Trophoblast cell (in vitro differentiated cells and primary cell): ENCODE data around the gene ARHGAP26.
"Not testable (repeated sequence)": the region's sequence is repeated elsewhere in the genome, so short reads cannot be mapped to it uniquely, and the experiment has no call there.

Experiments used
- DNase-seq, 2 donors: peaks; one replicate each; pipeline ENCODE4 v3.0.0-alpha.2; 2016
- H2AFZ ChIP-seq: 2 replicates; pipeline ENCODE4 v1.6.1; 2013; ENCODE audit warnings: low read length, moderate library complexity, mild to moderate bottlenecking; ENCODE audit not compliant: insufficient read depth, poor library complexity
- H2AK5ac ChIP-seq: 2 replicates; pipeline ENCODE4 v1.6.1; 2013; ENCODE audit warnings: mild to moderate bottlenecking, low read length
- H2BK120ac ChIP-seq: 2 replicates; pipeline ENCODE4 v1.6.1; 2013; ENCODE audit warnings: low read length, mild to moderate bottlenecking, moderate library complexity; ENCODE audit not compliant: insufficient read depth, poor library complexity
- H2BK12ac ChIP-seq: 2 replicates; pipeline ENCODE4 v1.6.1; 2013; ENCODE audit warnings: mild to moderate bottlenecking, low read length, moderate library complexity
- H2BK5ac ChIP-seq: 2 replicates; pipeline ENCODE4 v1.6.1; 2013; ENCODE audit warnings: low read length, low read depth, moderate library complexity, mild to moderate bottlenecking; ENCODE audit not compliant: poor library complexity
- H3K14ac ChIP-seq: 2 replicates; pipeline ENCODE4 v1.6.1; 2013; ENCODE audit warnings: mild to moderate bottlenecking, low read length
- H3K18ac ChIP-seq: 2 replicates; pipeline ENCODE4 v1.6.1; 2013; ENCODE audit warnings: mild to moderate bottlenecking, low read length
- H3K23ac ChIP-seq: 2 replicates; pipeline ENCODE4 v1.6.1; 2013; ENCODE audit warnings: low read length
- H3K27ac ChIP-seq: 2 replicates; pipeline ENCODE4 v1.5.1; 2013; ENCODE audit warnings: low read depth, mild to moderate bottlenecking, inconsistent platforms, low read length, moderate library complexity
- H3K27me3 ChIP-seq: 2 replicates; pipeline ENCODE4 v1.6.1; 2013; ENCODE audit warnings: inconsistent platforms, mild to moderate bottlenecking, low read length, moderate library complexity; ENCODE audit not compliant: insufficient read depth
- H3K36me3 ChIP-seq, 2 experiments: 1 replicate in 1 of 2; 2 replicates in 1 of 2; pipeline ENCODE4 v1.6.1; 2013; ENCODE audit warnings: low read length in 2 of 2, mild to moderate bottlenecking in 2 of 2, moderate library complexity in 1 of 2; ENCODE audit not compliant: insufficient read depth in 2 of 2, control insufficient read depth in 1 of 2
- H3K4ac ChIP-seq: 2 replicates; pipeline ENCODE4 v1.6.1; 2013; ENCODE audit warnings: low read depth, mild to moderate bottlenecking, low read length, moderate library complexity
- H3K4me1 ChIP-seq, 2 experiments: 1 replicate in 1 of 2; 2 replicates in 1 of 2; pipeline ENCODE4 v1.6.1; 2013; ENCODE audit warnings: low read length in 2 of 2, mild to moderate bottlenecking in 2 of 2, moderate library complexity in 1 of 2; ENCODE audit not compliant: insufficient read depth in 2 of 2, control insufficient read depth in 1 of 2
- H3K4me2 ChIP-seq: 2 replicates; pipeline ENCODE4 v1.6.1; 2013; ENCODE audit warnings: inconsistent platforms, mild to moderate bottlenecking, low read length, moderate library complexity
- H3K4me3 ChIP-seq: 2 replicates; pipeline ENCODE4 v1.5.1; 2013; ENCODE audit warnings: mild to moderate bottlenecking, low read depth, low read length, inconsistent platforms
- H3K79me1 ChIP-seq: one replicate; pipeline ENCODE4 v1.6.1; 2013; ENCODE audit warnings: low read length
- H3K79me2 ChIP-seq: 2 replicates; pipeline ENCODE4 v1.6.1; 2013; ENCODE audit warnings: low read length, mild to moderate bottlenecking; ENCODE audit not compliant: control insufficient read depth, insufficient read depth, poor library complexity
- H3K9ac ChIP-seq: 2 replicates; pipeline ENCODE4 v1.6.1; 2013; ENCODE audit warnings: mild to moderate bottlenecking, low read length
- H3K9me3 ChIP-seq: 2 replicates; pipeline ENCODE4 v1.6.1; 2013; ENCODE audit warnings: low read depth, mild to moderate bottlenecking, control low read depth, inconsistent platforms, low read length; ENCODE audit not compliant: insufficient read depth
- H4K12ac ChIP-seq: 2 replicates; pipeline ENCODE4 v1.6.1; 2013; ENCODE audit warnings: low read depth, mild to moderate bottlenecking, low read length, moderate library complexity
- H4K8ac ChIP-seq: 2 replicates; pipeline ENCODE4 v1.6.1; 2013; ENCODE audit warnings: low read depth, mild to moderate bottlenecking, low read length, moderate library complexity
- H4K91ac ChIP-seq: one replicate; pipeline ENCODE4 v1.6.1; 2013; ENCODE audit warnings: low read depth, mild to moderate bottlenecking, low read length, moderate library complexity
- WGBS: extraction: QIAGEN DNeasy Blood & Tissue Kit; methylation state at CpG from one replicate; pipeline ENCODE4 v1.1.7; 2013; ENCODE audit warnings: missing lambda C conversion rate; ENCODE audit not compliant: insufficient read length, insufficient coverage; ENCODE audit errors: extremely low coverage; 5-methylcytosine and 5-hydroxymethylcytosine counted together

Gene ARHGAP26

DNA sequence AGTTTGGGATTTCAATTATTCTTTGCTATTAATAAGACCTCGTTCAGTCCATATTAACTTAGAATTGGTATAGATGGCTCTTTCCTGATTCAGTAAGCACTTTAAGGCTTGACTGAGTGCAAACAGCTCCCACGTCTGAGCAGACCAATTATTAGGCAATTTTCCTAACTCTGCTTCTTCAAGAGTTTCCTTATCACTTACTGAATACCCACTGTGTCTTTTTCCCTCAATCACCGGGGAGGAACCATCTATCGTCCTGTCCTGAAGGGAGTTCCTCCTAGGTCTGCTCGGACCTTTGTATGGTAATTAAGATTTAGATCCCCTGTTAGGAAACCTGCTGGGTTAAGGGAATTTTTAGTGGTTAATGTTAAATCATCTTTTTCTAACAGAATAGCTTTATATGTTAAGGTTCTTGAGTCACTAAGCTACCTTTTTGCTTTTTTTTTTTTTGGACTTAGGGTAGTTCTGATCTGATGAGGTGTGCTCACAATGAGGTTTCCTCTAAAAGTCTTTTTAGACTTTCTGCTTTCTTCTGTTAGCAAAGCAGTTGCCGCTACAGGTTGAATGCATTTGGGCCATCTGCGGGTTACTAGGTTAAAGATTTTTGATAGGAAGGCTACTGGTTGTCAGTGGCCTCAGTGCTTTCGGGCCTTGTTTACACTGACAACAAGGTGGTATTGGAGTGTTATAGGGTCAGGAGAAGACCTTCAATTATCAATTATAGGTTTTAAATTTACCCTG is 322.7 kb downstream of the ARHGAP26 start:
- H3K27me3 ChIP-seq, H3K27ac ChIP-seq, H2BK120ac ChIP-seq, H3K4ac ChIP-seq, H3K9me3 ChIP-seq, H2AK5ac ChIP-seq, H3K4me2 ChIP-seq, H3K23ac ChIP-seq, H3K9ac ChIP-seq, H3K36me3 ChIP-seq, H3K79me2 ChIP-seq, H2BK12ac ChIP-seq, H3K14ac ChIP-seq, H4K91ac ChIP-seq, H3K79me1 ChIP-seq, H4K8ac ChIP-seq, H2AFZ ChIP-seq, H2BK5ac ChIP-seq, DNase-seq, H3K4me3 ChIP-seq, H3K4me1 ChIP-seq, H4K12ac ChIP-seq, H3K18ac ChIP-seq: not testable (repeated sequence)
- no CpG with 5 or more reads among the region's 8 CpGs for WGBS

DNA sequence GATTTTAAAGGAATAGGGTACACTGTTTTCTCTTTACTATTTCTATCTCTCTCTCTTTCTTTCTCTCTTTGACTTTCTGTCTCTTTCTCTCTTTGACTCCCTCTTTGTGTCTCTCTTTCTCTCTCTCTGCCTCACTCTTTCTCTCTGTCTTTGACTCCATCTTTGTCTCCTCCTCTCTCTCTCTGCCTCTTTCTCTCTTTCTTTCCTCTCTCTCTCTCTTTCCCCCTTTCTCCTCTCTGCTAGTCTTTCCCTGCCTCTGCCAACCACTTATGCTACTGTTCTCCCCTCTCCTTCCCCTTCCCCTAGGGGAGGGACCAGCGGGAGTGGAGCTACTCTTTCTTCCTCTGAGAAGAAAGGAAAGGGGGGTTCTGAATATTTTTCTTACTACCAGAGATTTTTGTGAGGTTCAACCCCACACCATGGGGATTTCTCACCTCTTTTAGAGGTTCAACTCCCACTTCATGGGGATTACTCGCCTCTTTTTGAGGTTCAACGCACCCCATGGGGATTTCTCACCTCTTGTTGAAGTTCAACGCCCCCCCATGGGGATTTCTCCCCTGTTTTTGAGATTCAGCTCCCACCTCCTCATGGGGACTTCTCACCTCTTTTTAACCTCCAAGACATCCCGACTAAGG is 323.4 kb downstream of the ARHGAP26 start:
- Histone ChIP-seq H4K91ac (no peak overlapping the region), H3K23ac (no peak overlapping the region), H3K4me2 (peak overlapping the region; percentile 38), H2BK5ac (no peak overlapping the region), H4K12ac (no peak overlapping the region), H3K36me3 (no peaks in the 10 kb centered on the region), H3K14ac (no peak overlapping the region), H3K4ac (no peak overlapping the region), H3K27me3 (no peaks in the 10 kb centered on the region), H2AFZ (no peak overlapping the region), H3K79me2 (no peaks in the 10 kb centered on the region), H2BK120ac (no peak overlapping the region), H3K4me1 (peaks cover 0 to 4% of the 10 kb centered on the region in 2 experiments), H3K79me1 (no peaks in the 10 kb centered on the region), H3K9ac (no peak overlapping the region), H3K9me3 (no peaks in the 10 kb centered on the region), H3K27ac (no peak overlapping the region), H2AK5ac (no peak overlapping the region), H3K4me3 (no peak overlapping the region), H4K8ac (no peak overlapping the region), H3K18ac (no peak overlapping the region), H2BK12ac (no peak overlapping the region)
- DNase-seq, result no peak
- WGBS, result no CpG with 5 or more reads among the region's 5 CpGs

DNA sequence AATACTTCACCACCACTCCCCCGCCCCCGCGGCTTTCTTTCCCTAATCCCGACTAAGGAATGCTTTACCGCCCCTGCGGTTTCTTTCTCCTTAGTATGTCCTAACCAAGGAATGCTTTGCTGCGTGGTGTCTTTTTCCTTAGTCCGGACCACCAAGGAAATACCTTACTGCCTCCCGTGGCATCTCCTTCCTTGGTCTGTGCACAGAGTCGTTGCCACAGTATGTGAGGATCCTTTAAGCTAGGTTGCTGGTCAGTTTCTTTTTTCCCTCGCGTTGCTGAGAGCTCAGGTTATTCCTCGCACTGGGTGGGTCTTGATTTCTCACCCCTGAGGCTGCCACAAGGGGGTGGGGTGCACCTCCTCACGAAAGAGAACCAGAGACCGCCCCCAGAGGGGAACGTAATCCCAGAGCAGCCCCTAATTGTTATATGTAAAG is 323.9 kb downstream of the ARHGAP26 start:
- Histone ChIP-seq H2BK120ac (no peak overlapping the region), H2BK12ac (no peak overlapping the region), H3K79me1 (no peaks in the 10 kb centered on the region), H4K91ac (no peak overlapping the region), H2BK5ac (no peak overlapping the region), H3K4me3 (no peak overlapping the region), H3K4me2 (peak overlapping the region; percentile 38), H3K14ac (no peak overlapping the region), H3K27me3 (no peaks in the 10 kb centered on the region), H3K4me1 (peaks cover 0 to 4% of the 10 kb centered on the region in 2 experiments), H4K8ac (no peak overlapping the region), H2AFZ (no peak overlapping the region), H2AK5ac (no peak overlapping the region), H3K23ac (no peak overlapping the region), H3K27ac (no peak overlapping the region), H3K79me2 (no peaks in the 10 kb centered on the region), H3K9me3 (no peaks in the 10 kb centered on the region), H3K9ac (no peak overlapping the region), H4K12ac (no peak overlapping the region), H3K36me3 (no peaks in the 10 kb centered on the region), H3K18ac (no peak overlapping the region), H3K4ac (no peak overlapping the region)
- peak in 1 of 2 donors; percentile 27 for DNase-seq
- no CpG with 5 or more reads among the region's 16 CpGs for WGBS

DNA sequence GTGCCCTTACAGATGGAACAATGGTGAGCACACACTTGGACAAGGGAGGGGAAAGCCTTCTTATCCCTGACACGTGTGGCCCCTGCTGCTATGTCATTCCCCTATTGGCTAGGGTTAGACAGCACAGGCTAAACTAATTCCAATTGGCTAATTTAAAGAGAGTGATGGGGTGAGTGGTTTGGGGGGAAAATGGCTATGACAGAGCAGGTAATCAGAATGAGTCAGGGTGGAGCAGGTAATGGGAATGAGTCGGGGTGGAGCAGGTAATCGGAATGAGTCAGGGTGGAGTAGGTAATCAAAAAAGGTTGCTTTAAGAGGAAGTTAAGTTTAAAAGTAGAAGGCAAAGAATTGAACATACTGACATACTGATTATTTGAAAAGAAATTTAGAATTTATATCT is 324.4 kb downstream of the ARHGAP26 start:
- H3K36me3 ChIP-seq, H2BK12ac ChIP-seq, H3K79me2 ChIP-seq, H2AFZ ChIP-seq, DNase-seq, H4K8ac ChIP-seq, H3K9ac ChIP-seq, H4K12ac ChIP-seq, H3K79me1 ChIP-seq, H3K23ac ChIP-seq, H4K91ac ChIP-seq, H3K9me3 ChIP-seq, H3K27me3 ChIP-seq, H3K14ac ChIP-seq, H3K18ac ChIP-seq, H3K4me3 ChIP-seq, H3K4ac ChIP-seq, H2BK120ac ChIP-seq, H2AK5ac ChIP-seq, H3K27ac ChIP-seq, H3K4me1 ChIP-seq, H2BK5ac ChIP-seq: not testable (repeated sequence)
- H3K4me2 ChIP-seq, result peak overlapping the region; percentile 38
- no CpG with 5 or more reads among the region's 3 CpGs for WGBS
